A549 (cell line): ENCODE results near the gene TIA1.

ENCODE experiments used
- CBX2 ChIP-seq: fragments of 200-600 bp; sonication (generic); IDR thresholded peaks from 2 replicates; pipeline ENCODE4 v1.6.1; 2016; ENCODE audit warnings: low read depth, mild to moderate bottlenecking, borderline replicate concordance
- CTCF ChIP-seq: fragments of >200 bp; sonication (Bioruptor Twin); formaldehyde crosslinking; IDR thresholded peaks from 3 replicates; pipeline ENCODE4 v1.5.1; 2016
- EP300 ChIP-seq, 2 experiments: fragments of >200 bp; sonication (Bioruptor Twin); formaldehyde crosslinking; IDR thresholded peaks; 2 replicates in 1 of 2; 3 replicates in 1 of 2; pipeline ENCODE4 v1.6.1; 2016 to 2017
- HDAC2 ChIP-seq: fragments of 200-600 bp; sonication (generic); IDR thresholded peaks from 2 replicates; pipeline ENCODE4 v1.6.1; 2016
- JUN ChIP-seq, 2 experiments: fragments of >200 bp; sonication (Bioruptor Twin); formaldehyde crosslinking; IDR thresholded peaks; 2 replicates in 1 of 2; 3 replicates in 1 of 2; pipeline ENCODE4 v1.6.1; 2016 to 2017
- PHF8 ChIP-seq: fragments of 200-600 bp; sonication (generic); IDR thresholded peaks from 2 replicates; pipeline ENCODE4 v1.6.1; 2016; ENCODE audit warnings: low read depth, mild to moderate bottlenecking, antibody characterized with exemption, moderate library complexity, borderline replicate concordance
- POLR2A ChIP-seq: IDR thresholded peaks from 2 replicates; pipeline ENCODE4 v1.6.1; 2012; ENCODE audit warnings: mild to moderate bottlenecking, low read length
- RARB ChIP-seq: fragments of 250-450 bp; sonication (Bioruptor Pico); IDR thresholded peaks from 2 replicates; pipeline ENCODE4 v1.8.0; 2021; ENCODE audit warnings: mild to moderate bottlenecking, moderate library complexity

DNA sequence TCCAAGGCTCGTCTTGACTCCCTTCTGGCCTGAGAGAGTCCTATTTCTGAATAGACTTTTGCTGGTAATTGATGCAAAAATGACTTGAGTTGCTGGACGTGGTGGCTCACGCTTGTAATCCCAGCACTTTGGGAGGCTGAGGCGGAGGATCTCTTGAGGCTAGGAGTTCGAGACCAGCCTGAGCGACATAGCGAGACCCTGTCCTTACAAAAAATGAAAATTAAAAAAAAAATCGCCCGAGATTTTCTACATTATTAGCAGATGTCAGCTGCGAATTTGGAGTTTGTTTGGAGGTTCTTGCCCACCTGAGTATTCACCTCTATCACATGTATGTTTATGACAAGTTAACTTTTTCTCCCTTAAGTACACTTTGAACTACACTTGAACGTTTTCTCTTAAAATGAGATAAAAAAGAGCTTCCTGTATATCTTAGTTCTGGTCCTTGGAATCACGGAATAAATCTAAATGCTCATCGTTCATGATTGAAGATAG is 57.1 kb downstream of the TIA1 start:
- no peak for TF ChIP-seq CTCF
- TF ChIP-seq EP300 (IDR thresholded peaks at IDR 0.05) = no peak
- TF ChIP-seq JUN (IDR thresholded peaks at IDR 0.05) = no peak
- no peak for TF ChIP-seq RARB (CRISPR knock-in tag)
- TF ChIP-seq POLR2A = no peak
- TF ChIP-seq PHF8 = no peak
- no peak for TF ChIP-seq HDAC2
- TF ChIP-seq CBX2 = no peak
